ENCODE data around the gene CCDC170. TPM values are rescaled to one million over a fixed set of nuclear protein-coding genes. Genes with fewer than 3 reads are reported as not detected.

CCDC170 gene
- polyA plus RNA-seq, 1 donor from 2014 or later, result 0.15 TPM

DNA sequence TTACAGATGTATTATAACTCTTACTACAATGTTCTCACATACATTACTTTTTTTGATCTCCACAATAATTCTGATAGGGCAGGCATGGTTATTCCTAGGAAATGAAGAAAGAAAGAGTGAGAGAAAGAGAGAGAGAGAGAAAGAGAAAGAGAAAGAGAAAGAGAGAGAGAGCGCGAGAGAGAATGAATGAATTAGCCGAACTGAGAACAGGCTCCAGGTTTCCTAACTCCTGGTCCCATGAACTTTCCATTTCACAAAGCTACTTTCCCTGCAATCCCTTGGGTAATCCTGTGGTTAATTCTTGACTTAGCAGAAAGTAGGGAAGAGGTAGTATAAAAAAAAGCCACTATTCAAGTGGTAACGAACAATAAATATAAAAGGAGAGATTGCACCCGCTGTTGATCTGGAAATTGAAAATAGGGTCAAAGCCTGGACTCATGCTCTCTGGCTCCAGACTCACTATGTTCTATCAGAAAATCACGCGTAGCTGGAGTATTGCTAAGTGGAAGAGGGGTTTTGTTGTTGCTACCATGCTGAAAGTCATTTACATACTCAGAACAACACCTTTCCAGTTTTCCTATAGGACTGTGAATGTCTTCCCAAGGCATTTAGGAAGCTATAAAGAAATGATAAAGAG, 131.2 kb downstream of the CCDC170 start:
- H3K36me3 ChIP-seq (ENCODE audit: insufficient read depth, low read length), result no peaks in the 10 kb centered on the region
- no peak overlapping the region for H3K27ac ChIP-seq (ENCODE audit: low read length)
- H3K4me2 ChIP-seq (ENCODE audit: low read length), result no peak overlapping the region
- H3K4me3 ChIP-seq (ENCODE audit: low read length), result no peak overlapping the region
- TF ChIP-seq SMC3 (conservative IDR thresholded peaks at IDR 0.05; ENCODE audit: poor library complexity), result no peak
- TF ChIP-seq POLR2AphosphoS5 (IDR thresholded peaks at IDR 0.05), result no peak
- no peak for TF ChIP-seq EP300 (conservative IDR thresholded peaks at IDR 0.05; ENCODE audit: poor library complexity, severe bottlenecking)
- no peak for TF ChIP-seq EZH2 (IDR thresholded peaks at IDR 0.05; ENCODE audit: borderline replicate concordance, insufficient read depth, low read length, poor library complexity, severe bottlenecking)
- TF ChIP-seq, protein P1, sequence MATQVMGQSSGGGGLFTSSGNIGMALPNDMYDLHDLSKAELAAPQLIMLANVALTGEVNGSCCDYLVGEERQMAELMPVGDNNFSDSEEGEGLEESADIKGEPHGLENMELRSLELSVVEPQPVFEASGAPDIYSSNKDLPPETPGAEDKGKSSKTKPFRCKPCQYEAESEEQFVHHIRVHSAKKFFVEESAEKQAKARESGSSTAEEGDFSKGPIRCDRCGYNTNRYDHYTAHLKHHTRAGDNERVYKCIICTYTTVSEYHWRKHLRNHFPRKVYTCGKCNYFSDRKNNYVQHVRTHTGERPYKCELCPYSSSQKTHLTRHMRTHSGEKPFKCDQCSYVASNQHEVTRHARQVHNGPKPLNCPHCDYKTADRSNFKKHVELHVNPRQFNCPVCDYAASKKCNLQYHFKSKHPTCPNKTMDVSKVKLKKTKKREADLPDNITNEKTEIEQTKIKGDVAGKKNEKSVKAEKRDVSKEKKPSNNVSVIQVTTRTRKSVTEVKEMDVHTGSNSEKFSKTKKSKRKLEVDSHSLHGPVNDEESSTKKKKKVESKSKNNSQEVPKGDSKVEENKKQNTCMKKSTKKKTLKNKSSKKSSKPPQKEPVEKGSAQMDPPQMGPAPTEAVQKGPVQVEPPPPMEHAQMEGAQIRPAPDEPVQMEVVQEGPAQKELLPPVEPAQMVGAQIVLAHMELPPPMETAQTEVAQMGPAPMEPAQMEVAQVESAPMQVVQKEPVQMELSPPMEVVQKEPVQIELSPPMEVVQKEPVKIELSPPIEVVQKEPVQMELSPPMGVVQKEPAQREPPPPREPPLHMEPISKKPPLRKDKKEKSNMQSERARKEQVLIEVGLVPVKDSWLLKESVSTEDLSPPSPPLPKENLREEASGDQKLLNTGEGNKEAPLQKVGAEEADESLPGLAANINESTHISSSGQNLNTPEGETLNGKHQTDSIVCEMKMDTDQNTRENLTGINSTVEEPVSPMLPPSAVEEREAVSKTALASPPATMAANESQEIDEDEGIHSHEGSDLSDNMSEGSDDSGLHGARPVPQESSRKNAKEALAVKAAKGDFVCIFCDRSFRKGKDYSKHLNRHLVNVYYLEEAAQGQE (IDR thresholded peaks at IDR 0.05; ENCODE audit: borderline replicate concordance), result no peak
- no peak for TF ChIP-seq MXI1 (conservative IDR thresholded peaks at IDR 0.05; ENCODE audit: poor library complexity, severe bottlenecking)
- no peaks in the 10 kb centered on the region for H4K20me1 ChIP-seq (ENCODE audit: insufficient read depth)
- H3F3A ChIP-seq (ENCODE audit: insufficient read depth, low read length, poor library complexity, severe bottlenecking), result no peaks in the 10 kb centered on the region
- no peak overlapping the region for H2AFZ ChIP-seq (ENCODE audit: low read depth, low read length)
- no peaks in the 10 kb centered on the region for H3K79me2 ChIP-seq (replicated peaks; ENCODE audit: insufficient read depth, low read length)
- H3K9me3 ChIP-seq (ENCODE audit: low read length), result no peaks in the 10 kb centered on the region
- H3K9ac ChIP-seq (ENCODE audit: low read length), result no peak overlapping the region
- H3K9me2 ChIP-seq (ENCODE audit: insufficient read depth, low read length), result no peaks in the 10 kb centered on the region
- no peaks in the 10 kb centered on the region for H3K27me3 ChIP-seq (ENCODE audit: insufficient read depth, low read depth, low read length)

- no peak overlapping the region for H3K4me2 ChIP-seq (ENCODE audit: low read length)
- no peaks in the 10 kb centered on the region for H3K27me3 ChIP-seq (ENCODE audit: insufficient read depth, low read depth, low read length)
- no peaks in the 10 kb centered on the region for H3K9me2 ChIP-seq (ENCODE audit: insufficient read depth, low read length)
- H2AFZ ChIP-seq (ENCODE audit: low read depth, low read length), result no peak overlapping the region
- H3K9ac ChIP-seq (ENCODE audit: low read length), result no peak overlapping the region
- H4K20me1 ChIP-seq (ENCODE audit: insufficient read depth), result no peaks in the 10 kb centered on the region
- H3K79me2 ChIP-seq (replicated peaks; ENCODE audit: insufficient read depth, low read length), result no peaks in the 10 kb centered on the region
- no peaks in the 10 kb centered on the region for H3F3A ChIP-seq (ENCODE audit: insufficient read depth, low read length, poor library complexity, severe bottlenecking)
- no peak overlapping the region for H3K27ac ChIP-seq (ENCODE audit: low read length)
- no peak overlapping the region for H3K4me3 ChIP-seq (ENCODE audit: low read length)
- TF ChIP-seq, protein P1 (IDR thresholded peaks at IDR 0.05; ENCODE audit: borderline replicate concordance), result no peak
- TF ChIP-seq, protein P2, sequence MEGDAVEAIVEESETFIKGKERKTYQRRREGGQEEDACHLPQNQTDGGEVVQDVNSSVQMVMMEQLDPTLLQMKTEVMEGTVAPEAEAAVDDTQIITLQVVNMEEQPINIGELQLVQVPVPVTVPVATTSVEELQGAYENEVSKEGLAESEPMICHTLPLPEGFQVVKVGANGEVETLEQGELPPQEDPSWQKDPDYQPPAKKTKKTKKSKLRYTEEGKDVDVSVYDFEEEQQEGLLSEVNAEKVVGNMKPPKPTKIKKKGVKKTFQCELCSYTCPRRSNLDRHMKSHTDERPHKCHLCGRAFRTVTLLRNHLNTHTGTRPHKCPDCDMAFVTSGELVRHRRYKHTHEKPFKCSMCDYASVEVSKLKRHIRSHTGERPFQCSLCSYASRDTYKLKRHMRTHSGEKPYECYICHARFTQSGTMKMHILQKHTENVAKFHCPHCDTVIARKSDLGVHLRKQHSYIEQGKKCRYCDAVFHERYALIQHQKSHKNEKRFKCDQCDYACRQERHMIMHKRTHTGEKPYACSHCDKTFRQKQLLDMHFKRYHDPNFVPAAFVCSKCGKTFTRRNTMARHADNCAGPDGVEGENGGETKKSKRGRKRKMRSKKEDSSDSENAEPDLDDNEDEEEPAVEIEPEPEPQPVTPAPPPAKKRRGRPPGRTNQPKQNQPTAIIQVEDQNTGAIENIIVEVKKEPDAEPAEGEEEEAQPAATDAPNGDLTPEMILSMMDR (IDR thresholded peaks at IDR 0.05; ENCODE audit: poor library complexity, severe bottlenecking), result no peak
- TF ChIP-seq EP300 (conservative IDR thresholded peaks at IDR 0.05; ENCODE audit: poor library complexity, severe bottlenecking) (no peak), RAD21 (conservative IDR thresholded peaks at IDR 0.05) (no peak), EZH2 (IDR thresholded peaks at IDR 0.05; ENCODE audit: borderline replicate concordance, insufficient read depth, low read length, poor library complexity, severe bottlenecking) (no peak), MXI1 (conservative IDR thresholded peaks at IDR 0.05; ENCODE audit: poor library complexity, severe bottlenecking) (no peak), SMC3 (conservative IDR thresholded peaks at IDR 0.05; ENCODE audit: poor library complexity) (no peak), POLR2AphosphoS5 (IDR thresholded peaks at IDR 0.05) (no peak), TAF1 (IDR thresholded peaks at IDR 0.05; ENCODE audit: low read depth) (no peak)
- no peaks in the 10 kb centered on the region for H3K9me3 ChIP-seq (ENCODE audit: low read length)
- H3K36me3 ChIP-seq (ENCODE audit: insufficient read depth, low read length), result no peaks in the 10 kb centered on the region
Observed at GRCh38 chr6:151627689-151628444, 134.1 kb downstream of the CCDC170 start.
